Mesenchymal stem cell (in vitro differentiated cells and primary cell): Measurements from ENCODE around the gene NACC1.

Source experiments
- DNase-seq: peaks from one replicate; pipeline ENCODE4 v3.0.0-alpha.2; 2013
- H2AFZ ChIP-seq: one replicate; pipeline ENCODE4 v1.6.1; 2013; ENCODE audit warnings: low read depth, mild to moderate bottlenecking, control low read depth, inconsistent platforms, low read length, moderate library complexity
- H2AK5ac ChIP-seq: 2 replicates; pipeline ENCODE4 v1.6.1; 2013; ENCODE audit warnings: low read length, moderate library complexity, mild to moderate bottlenecking, inconsistent platforms; ENCODE audit not compliant: severe bottlenecking
- H2BK120ac ChIP-seq: one replicate; pipeline ENCODE4 v1.6.1; 2013; ENCODE audit warnings: low read depth, mild to moderate bottlenecking, inconsistent platforms, low read length, moderate library complexity
- H2BK12ac ChIP-seq, 2 experiments: one replicate each; pipeline ENCODE4 v1.6.1; 2013; ENCODE audit warnings: inconsistent platforms in 2 of 2, low read length in 2 of 2, mild to moderate bottlenecking in 2 of 2, moderate library complexity in 2 of 2, control low read depth in 1 of 2
- H2BK15ac ChIP-seq: one replicate; pipeline ENCODE4 v1.6.1; 2013; ENCODE audit warnings: mild to moderate bottlenecking, low read depth, inconsistent platforms; ENCODE audit not compliant: poor library complexity, severe bottlenecking
- H2BK5ac ChIP-seq: 2 replicates; pipeline ENCODE4 v1.6.1; 2013; ENCODE audit warnings: low read depth, mild to moderate bottlenecking, low read length, control low read depth, inconsistent platforms; ENCODE audit not compliant: poor library complexity, severe bottlenecking
- H3K14ac ChIP-seq, 2 experiments: one replicate each; pipeline ENCODE4 v1.6.1; 2013; ENCODE audit warnings: inconsistent platforms in 2 of 2, low read length in 2 of 2, control low read depth in 1 of 2, mild to moderate bottlenecking in 1 of 2, moderate library complexity in 1 of 2
- H3K18ac ChIP-seq, 2 experiments: one replicate each; pipeline ENCODE4 v1.6.1; 2013; ENCODE audit warnings: inconsistent platforms in 2 of 2, low read length in 2 of 2, control low read depth in 1 of 2, low read depth in 1 of 2, mild to moderate bottlenecking in 1 of 2
- H3K23ac ChIP-seq, 2 experiments: one replicate each; pipeline ENCODE4 v1.6.1; 2013; ENCODE audit warnings: inconsistent platforms in 2 of 2, low read length in 2 of 2, mild to moderate bottlenecking in 2 of 2, moderate library complexity in 2 of 2, control low read depth in 1 of 2
- H3K27ac ChIP-seq: 2 replicates; pipeline ENCODE4 v1.5.1; 2013; ENCODE audit warnings: mild to moderate bottlenecking, moderate library complexity, low read length, control low read depth, inconsistent platforms; ENCODE audit not compliant: poor library complexity, severe bottlenecking
- H3K27me3 ChIP-seq, 2 experiments: 2 replicates each; pipeline versions ENCODE4 v1.6.1 to v1.7.0; 2013; ENCODE audit warnings: low read length in 2 of 2, mild to moderate bottlenecking in 2 of 2, moderate library complexity in 2 of 2, control low read depth in 1 of 2, inconsistent platforms in 1 of 2; ENCODE audit not compliant: control insufficient read depth in 1 of 2, insufficient read depth in 1 of 2
- H3K36me3 ChIP-seq, 2 experiments: 2 replicates each; pipeline versions ENCODE4 v1.6.1 to v1.7.0; 2013; ENCODE audit warnings: low read length in 2 of 2, control low read depth in 1 of 2, inconsistent platforms in 1 of 2, low read depth in 1 of 2, mild to moderate bottlenecking in 1 of 2; ENCODE audit not compliant: insufficient read depth in 2 of 2, control insufficient read depth in 1 of 2
- H3K4ac ChIP-seq, 2 experiments: one replicate each; pipeline ENCODE4 v1.6.1; 2013; ENCODE audit warnings: inconsistent platforms in 2 of 2, low read length in 2 of 2, mild to moderate bottlenecking in 2 of 2, moderate library complexity in 2 of 2, control low read depth in 1 of 2, low read depth in 1 of 2
- H3K4me1 ChIP-seq: 2 replicates; pipeline ENCODE4 v1.6.1; 2013; ENCODE audit warnings: low read depth, low read length, control low read depth; ENCODE audit not compliant: control insufficient read depth, insufficient read depth
- H3K4me2 ChIP-seq: 2 replicates; pipeline ENCODE4 v1.6.1; 2013; ENCODE audit warnings: low read length, mild to moderate bottlenecking, inconsistent platforms; ENCODE audit not compliant: poor library complexity, severe bottlenecking
- H3K4me3 ChIP-seq, 2 experiments: 2 replicates each; pipeline versions ENCODE4 v1.5.1 to v1.7.0; 2013; ENCODE audit warnings: low read length in 2 of 2, mild to moderate bottlenecking in 2 of 2, control low read depth in 1 of 2, low read depth in 1 of 2; ENCODE audit not compliant: insufficient read depth in 1 of 2
- H3K79me1 ChIP-seq: replicated peaks from 2 replicates; pipeline ENCODE4 v1.6.1; 2013; ENCODE audit warnings: mild to moderate bottlenecking, control low read depth, low read length, inconsistent platforms; ENCODE audit not compliant: poor library complexity, severe bottlenecking
- H3K9ac ChIP-seq: 2 replicates; pipeline ENCODE4 v1.7.0; 2013; ENCODE audit warnings: mild to moderate bottlenecking, low read length, moderate library complexity
- H3K9me3 ChIP-seq: 2 replicates; pipeline ENCODE4 v1.7.0; 2013; ENCODE audit warnings: mild to moderate bottlenecking, low read length; ENCODE audit not compliant: control insufficient read depth
- H4K8ac ChIP-seq: one replicate; pipeline ENCODE4 v1.6.1; 2013; ENCODE audit warnings: inconsistent platforms, mild to moderate bottlenecking, low read length, moderate library complexity
- H4K91ac ChIP-seq: one replicate; pipeline ENCODE4 v1.6.1; 2013; ENCODE audit warnings: mild to moderate bottlenecking, low read length, inconsistent platforms
- WGBS: methylation state at CpG from one replicate; pipeline ENCODE4 v1.1.7; 2013; ENCODE audit warnings: mixed read lengths; 5-methylcytosine and 5-hydroxymethylcytosine counted together

Gene NACC1

GRCh38 chr19:13071444-13072187 is 46.4 kb upstream of the NACC1 start:
- no peak overlapping the region for H3K18ac ChIP-seq
- no peak overlapping the region for H3K14ac ChIP-seq
- H3K27me3 ChIP-seq = peaks cover 0 to 86% of the 10 kb centered on the region in 2 experiments
- no peak overlapping the region for H4K8ac ChIP-seq
- WGBS = 72% methylated on average over 6 of the region's 9 CpGs
- no peaks in the 10 kb centered on the region for H3K9me3 ChIP-seq
- no peak overlapping the region for H2AFZ ChIP-seq
- peaks cover 12% of the 10 kb centered on the region for H3K4me1 ChIP-seq
- no peak overlapping the region for H3K23ac ChIP-seq
- peak overlapping the region; percentile 50 for H3K9ac ChIP-seq
- H3K4me3 ChIP-seq = no peak overlapping the region
- no peak overlapping the region for H4K91ac ChIP-seq
- no peak overlapping the region for H3K4me2 ChIP-seq
- no peak overlapping the region for H3K27ac ChIP-seq
- no peak overlapping the region for H2BK15ac ChIP-seq
- H3K79me1 ChIP-seq = no peaks in the 10 kb centered on the region
- H3K36me3 ChIP-seq = peaks cover 0 to 48% of the 10 kb centered on the region in 2 experiments
- peak overlapping the region in 1 of 2 experiments; percentile 55 for H2BK12ac ChIP-seq
- H3K4ac ChIP-seq = no peak overlapping the region
- H2BK120ac ChIP-seq = no peak overlapping the region
- DNase-seq = no peak
- no peak overlapping the region for H2BK5ac ChIP-seq
- H2AK5ac ChIP-seq = no peak overlapping the region

- Histone ChIP-seq H3K79me1 (no peaks in the 10 kb centered on the region), H2AFZ (no peak overlapping the region), H2BK120ac (no peak overlapping the region), H4K91ac (no peak overlapping the region), H4K8ac (no peak overlapping the region), H3K4me2 (no peak overlapping the region), H2BK5ac (no peak overlapping the region), H3K18ac (no peak overlapping the region), H3K9me3 (no peaks in the 10 kb centered on the region), H2AK5ac (no peak overlapping the region), H3K36me3 (peaks cover 0 to 50% of the 10 kb centered on the region in 2 experiments), H3K4me1 (peaks cover 17% of the 10 kb centered on the region), H2BK12ac (no peak overlapping the region), H2BK15ac (no peak overlapping the region), H3K4ac (no peak overlapping the region), H3K27me3 (peaks cover 0 to 89% of the 10 kb centered on the region in 2 experiments), H3K27ac (no peak overlapping the region), H3K23ac (peak overlapping the region in 1 of 2 experiments; percentile 1), H3K9ac (peak overlapping the region; percentile 50), H3K14ac (peak overlapping the region in 1 of 2 experiments; percentile 2), H3K4me3 (no peak overlapping the region)
- no peak for DNase-seq
- 87% methylated on average over 9 of the region's 9 CpGs for WGBS
Observed at GRCh38 chr19:13072188-13072908, 45.7 kb upstream of the NACC1 start.

GRCh38 chr19:13073263-13073662 is 44.8 kb upstream of the NACC1 start:
- Histone ChIP-seq H3K79me1 (no peaks in the 10 kb centered on the region), H3K27me3 (peaks cover 0 to 94% of the 10 kb centered on the region in 2 experiments), H3K27ac (no peak overlapping the region), H2AK5ac (no peak overlapping the region), H2BK12ac (no peak overlapping the region), H3K36me3 (peaks cover 4 to 58% of the 10 kb centered on the region in 2 experiments), H3K14ac (no peak overlapping the region), H4K8ac (peak overlapping the region; percentile 35), H2BK15ac (peak overlapping the region; percentile 44), H3K23ac (no peak overlapping the region), H3K18ac (no peak overlapping the region), H3K4me3 (no peak overlapping the region), H4K91ac (no peak overlapping the region), H3K9ac (no peak overlapping the region), H3K4ac (no peak overlapping the region), H2BK5ac (no peak overlapping the region), H3K4me1 (peaks cover 21% of the 10 kb centered on the region), H3K9me3 (no peaks in the 10 kb centered on the region), H3K4me2 (no peak overlapping the region), H2AFZ (no peak overlapping the region), H2BK120ac (no peak overlapping the region)
- 39% methylated on average over 3 of the region's 5 CpGs for WGBS
- peak; percentile 45 for DNase-seq

- Histone ChIP-seq H3K27ac (no peak overlapping the region), H2BK120ac (no peak overlapping the region), H3K4me1 (peaks cover 24% of the 10 kb centered on the region), H2AFZ (no peak overlapping the region), H3K23ac (no peak overlapping the region), H2BK15ac (no peak overlapping the region), H3K14ac (no peak overlapping the region), H3K36me3 (peaks cover 5 to 68% of the 10 kb centered on the region in 2 experiments), H4K8ac (no peak overlapping the region), H3K27me3 (peaks cover 0 to 91% of the 10 kb centered on the region in 2 experiments), H2BK5ac (no peak overlapping the region), H4K91ac (no peak overlapping the region), H2BK12ac (no peak overlapping the region), H3K9ac (no peak overlapping the region), H3K18ac (no peak overlapping the region), H3K79me1 (no peaks in the 10 kb centered on the region), H3K4me3 (no peak overlapping the region), H3K4me2 (no peak overlapping the region), H2AK5ac (no peak overlapping the region), H3K4ac (no peak overlapping the region), H3K9me3 (no peaks in the 10 kb centered on the region)
- DNase-seq = no peak
- WGBS = 90% methylated on average over 2 of the region's 4 CpGs
Observed at GRCh38 chr19:13074378-13074777, 43.7 kb upstream of the NACC1 start.
